GM12878 (cell line): ENCODE measurements around the gene ADAR. TPM values are rescaled to one million over a fixed set of nuclear protein-coding genes. Genes with fewer than 3 reads are reported as not detected.

Experiments
- ATAC-seq: fragments of 200-7000 bp; cut with Tn5 transposase; 3 replicates; pipeline ENCODE4 v1.9.1; 2020; ENCODE audit warnings: mild to moderate bottlenecking, moderate library complexity
- BruUV-seq: library from RNA; stranded (reverse); fragments of 400-500 nt; replicated peaks from 2 replicates; lab custom pipeline; 2021; lab: Mats Ljungman, UMichigan
- CTCF ChIA-PET: fragments of 300-600 bp; sonication (Branson Sonifier 250); formaldehyde crosslinking; extraction: SDS; loops from one replicate; lab custom pipeline; 2021; ENCODE audit warnings: inconsistent platforms; lab: Yijun Ruan, JAX
- POLR2A ChIA-PET: fragments of 350-600 bp; formaldehyde crosslinking; extraction: SDS; loops from one replicate; lab custom pipeline; 2021; ENCODE audit warnings: inconsistent platforms; lab: Charles Lee
- RAD21 ChIA-PET: fragments of 300-600 bp; sonication (Branson Sonifier 250); formaldehyde crosslinking; loops from one replicate; lab custom pipeline; 2023; ENCODE audit warnings: antibody characterized with exemption; ENCODE audit not compliant: unreplicated experiment; lab: Charles Lee
- SMC1A ChIA-PET: fragments of 300-600 bp; sonication (Branson Sonifier 250); formaldehyde crosslinking; loops from one replicate; lab custom pipeline; 2023; ENCODE audit not compliant: unreplicated experiment, uncharacterized antibody; lab: Charles Lee
- DNase-seq: peaks from one replicate; pipeline ENCODE4 v3.0.0-alpha.2; 2011; ENCODE audit warnings: low read depth, low spot score
- FAIRE-seq: peaks from 3 replicates; lab custom pipeline; 2011; peaks lifted over from hg19 to GRCh38; lab: Jason Lieb, UNC
- H2AFZ ChIP-seq: 2 replicates; pipeline ENCODE4 v1.6.0; 2011; ENCODE audit warnings: low read depth, low read length, control low read depth; ENCODE audit not compliant: control insufficient read depth
- H3K27ac ChIP-seq: 2 replicates; pipeline ENCODE4 v1.5.1; 2011; ENCODE audit warnings: control low read depth; ENCODE audit not compliant: control insufficient read depth, insufficient read depth
- H3K27me3 ChIP-seq, 2 experiments: replicated peaks in 1 of 2; 2 replicates each; pipeline versions ENCODE4 v1.6.0 to v1.6.1; 2011; ENCODE audit warnings: low read length in 1 of 2; ENCODE audit not compliant: control insufficient read depth in 2 of 2, insufficient read depth in 2 of 2
- H3K36me3 ChIP-seq, 2 experiments: 2 replicates each; pipeline ENCODE4 v1.5.1; 2011; ENCODE audit warnings: low read length in 1 of 2; ENCODE audit not compliant: control insufficient read depth in 2 of 2, insufficient read depth in 2 of 2
- H3K4me1 ChIP-seq: 2 replicates; pipeline ENCODE4 v1.6.1; 2011; ENCODE audit warnings: mild to moderate bottlenecking, low read length, moderate library complexity, mixed read lengths; ENCODE audit not compliant: control insufficient read depth, insufficient read depth
- H3K4me2 ChIP-seq: 2 replicates; pipeline ENCODE4 v1.6.0; 2011; ENCODE audit warnings: control low read depth; ENCODE audit not compliant: control insufficient read depth, insufficient read depth
- H3K4me3 ChIP-seq: fragments of 200-600 bp; sonication (generic); 2 replicates; pipeline ENCODE4 v1.5.1; 2016
- H3K79me2 ChIP-seq: 2 replicates; pipeline ENCODE4 v1.6.0; 2011; ENCODE audit warnings: low read length; ENCODE audit not compliant: control insufficient read depth, insufficient read depth
- H3K9ac ChIP-seq: 2 replicates; pipeline ENCODE4 v1.8.0; 2011; ENCODE audit warnings: low read length, control low read depth, mixed read lengths; ENCODE audit not compliant: control insufficient read depth, insufficient read depth
- H3K9me3 ChIP-seq: replicated peaks from 3 replicates; pipeline ENCODE4 v1.5.1; 2011; ENCODE audit warnings: mild to moderate bottlenecking, low read length; ENCODE audit not compliant: control insufficient read depth, insufficient read depth
- H4K20me1 ChIP-seq: 2 replicates; pipeline ENCODE4 v1.6.0; 2011; ENCODE audit not compliant: control insufficient read depth, insufficient read depth
- ATF3 ChIP-seq: IDR thresholded peaks from 2 replicates; pipeline ENCODE4 v1.6.1; 2011; ENCODE audit warnings: low read depth, mild to moderate bottlenecking, low read length, moderate library complexity, borderline replicate concordance; ENCODE audit errors: extremely low read depth
- CBX5 ChIP-seq: sonication (generic); IDR thresholded peaks from 2 replicates; pipeline ENCODE4 v1.6.1; 2016; ENCODE audit warnings: low read depth, moderate library complexity, mild to moderate bottlenecking, inconsistent platforms
- CHD1 ChIP-seq: IDR thresholded peaks from 2 replicates; pipeline ENCODE4 v1.6.1; 2012; ENCODE audit warnings: low read depth, low read length, improper control_type of control experiment
- CHD4 ChIP-seq: fragments of 200-600 bp; sonication (generic); IDR thresholded peaks from 2 replicates; pipeline ENCODE4 v1.6.1; 2016; ENCODE audit warnings: mild to moderate bottlenecking
- ELK1 ChIP-seq: IDR thresholded peaks from 2 replicates; pipeline ENCODE4 v1.6.1; 2012; ENCODE audit warnings: low read depth, low read length, improper control_type of control experiment
- ESRRA ChIP-seq: IDR thresholded peaks from 2 replicates; pipeline ENCODE4 v1.6.1; 2012; ENCODE audit warnings: mild to moderate bottlenecking, low read length, improper control_type of control experiment
- IKZF2 ChIP-seq, 2 experiments: fragments of 450-650 bp; IDR thresholded peaks; 2 replicates each; pipeline ENCODE4 v1.6.1; 2017; ENCODE audit warnings: mild to moderate bottlenecking in 2 of 2, moderate library complexity in 2 of 2
- NR2C1 ChIP-seq: fragments of 450-650 bp; IDR thresholded peaks from 2 replicates; pipeline ENCODE4 v1.6.1; 2017; ENCODE audit warnings: antibody characterized with exemption, mild to moderate bottlenecking, moderate library complexity
- PAX8 ChIP-seq: fragments of 450-650 bp; IDR thresholded peaks from 2 replicates; pipeline ENCODE4 v1.6.1; 2017; ENCODE audit warnings: mild to moderate bottlenecking, moderate library complexity
- PKNOX1 ChIP-seq: fragments of 450-650 bp; IDR thresholded peaks from 2 replicates; pipeline ENCODE4 v1.6.1; 2016; ENCODE audit warnings: mild to moderate bottlenecking
- PRDM15 ChIP-seq: fragments of 450-650 bp; formaldehyde crosslinking; IDR thresholded peaks from 2 replicates; pipeline ENCODE4 v1.4.0; 2020; ENCODE audit warnings: mild to moderate bottlenecking, moderate library complexity
- TCF7 ChIP-seq: IDR thresholded peaks from 2 replicates; pipeline ENCODE4 v1.6.1; 2014; ENCODE audit warnings: antibody characterized with exemption, borderline replicate concordance
- ZBTB4 ChIP-seq: fragments of 450-650 bp; formaldehyde crosslinking; IDR thresholded peaks from 2 replicates; pipeline ENCODE4 v1.4.0; 2022; ENCODE audit warnings: mild to moderate bottlenecking, moderate library complexity
- ZNF217 ChIP-seq: fragments of 450-650 bp; IDR thresholded peaks from 2 replicates; pipeline ENCODE4 v1.6.1; 2017; ENCODE audit warnings: antibody characterized with exemption, mild to moderate bottlenecking
- ZNF274 ChIP-seq: IDR thresholded peaks from one replicate; pipeline ENCODE4 v1.8.0; 2011; ENCODE audit not compliant: insufficient read length, insufficient read depth
- ZSCAN29 ChIP-seq: fragments of 450-650 bp; IDR thresholded peaks from 2 replicates; pipeline ENCODE4 v1.6.1; 2017; ENCODE audit warnings: mild to moderate bottlenecking, moderate library complexity
- WGBS: methylation state at CpG from one replicate; pipeline ENCODE4 v1.1.6; 2016; ENCODE audit warnings: low lambda C conversion rate; ENCODE audit not compliant: insufficient replicate concordance, insufficient coverage; ENCODE audit errors: missing lambda C conversion rate; 5-methylcytosine and 5-hydroxymethylcytosine counted together
- in situ Hi-C: fragments of 300-500 bp; cut with MboI; formaldehyde crosslinking; loops from 9 replicates; pipeline ENCODE4 v1.14.3; 2018; ENCODE audit warnings: mixed read lengths
- intact Hi-C: fragments of 100-400 bp; cut with micrococcal nuclease; formaldehyde crosslinking; loops from one replicate; pipeline ENCODE4 v1.14.2; 2022; ENCODE audit not compliant: unreplicated experiment
- polyA plus RNA-seq, 11 experiments: library from polyadenylated mRNA; depleted of rRNA in 4 of 11; unstranded in 6 of 11; stranded (reverse) in 5 of 11; fragments of >200 nt; fragmentation: Nextera tagmentation in 4 of 11; fragmentation: Illumina TruSeq in 1 of 11; extraction: Ambion mirVana in 4 of 11; extraction: Trizol in 1 of 11; gene quantifications; 1 replicate in 1 of 11; 2 replicates in 10 of 11; pipeline versions ENCODE4 v1.2.1 to v1.2.3, GENCODE V29; 2011 to 2016; ENCODE audit warnings: inconsistent platforms in 2 of 11, missing spikeins in 2 of 11, low read depth in 1 of 11
- total RNA-seq, 4 experiments: library from RNA; depleted of rRNA in 3 of 4; stranded (reverse); fragments of >200 nt in 3 of 4; fragmentation: Illumina TruSeq in 1 of 4; extraction: Trizol in 1 of 4; gene quantifications; 2 replicates each; pipeline versions ENCODE4 v1.2.1 to v1.2.3, GENCODE V29; 2013 to 2021

ADAR gene
- total and polyA plus RNA-seq, 10 of the 15 experiments (the other 5 are each of a cell fraction or from before 2014, with no cell fraction given): 55.5 to 413 (median 176) TPM

GRCh38 chr1:154590756-154591155 lies 17.2 kb downstream of the ADAR start:
- WGBS: 99% methylated on average over 5 of the region's 5 CpGs
- no peak overlapping the region for H3K4me2 ChIP-seq
- no peak overlapping the region for H2AFZ ChIP-seq
- H3K4me3 ChIP-seq: no peak overlapping the region
- CTCF ChIA-PET: interaction anchor here (1.3 kb wide), 1 partner anchor 31 kb away, joined by 4 read pairs; no protein-coding TSS in a partner anchor
- H3K27me3 ChIP-seq: no peaks in the 10 kb centered on the region
- H3K4me1 ChIP-seq: peaks cover 4% of the 10 kb centered on the region
- peaks cover 42 to 71% of the 10 kb centered on the region in 2 experiments for H3K36me3 ChIP-seq
- BruUV-seq: no TSS peak
- POLR2A ChIA-PET: interaction anchor here (1.1 kb wide), 1 partner anchor 9 kb away, joined by 6 read pairs; no protein-coding TSS in a partner anchor
- intact Hi-C loops: no loop called here
- H3K79me2 ChIP-seq: no peaks in the 10 kb centered on the region; the same call in none of the 2 replicates
- H3K27ac ChIP-seq: no peak overlapping the region
- in situ Hi-C loops: no loop called here
- ATAC-seq: no peak
- H3K9ac ChIP-seq: no peak overlapping the region
- RAD21 ChIA-PET: no interaction called here
- peaks cover 7% of the 10 kb centered on the region; the same call in 1 of the 2 replicates for H4K20me1 ChIP-seq
- FAIRE-seq: no peak
- SMC1A ChIA-PET: interaction anchor here (1.2 to 6.0 kb wide), 2 partner anchors 15 to 33 kb away, joined by 4 to 36 read pairs; no protein-coding TSS in a partner anchor
- DNase-seq: no peak
- H3K9me3 ChIP-seq: no peaks in the 10 kb centered on the region
- TF ChIP-seq ZNF274: no peak
- TF ChIP-seq ATF3: no peak
- TF ChIP-seq ESRRA: no peak
- no peak for TF ChIP-seq TCF7
- TF ChIP-seq PRDM15 (CRISPR knock-in tag): no peak
- no peak for TF ChIP-seq CHD1
- TF ChIP-seq PKNOX1: no peak
- TF ChIP-seq ZSCAN29: no peak
- TF ChIP-seq NR2C1: no peak
- no peak for TF ChIP-seq PAX8
- no peak for TF ChIP-seq ZNF217
- no peak for TF ChIP-seq CHD4
- no peak for TF ChIP-seq IKZF2 (IDR thresholded peaks at IDR 0.05)
- no peak for TF ChIP-seq ELK1
- TF ChIP-seq CBX5: no peak
- no peak for TF ChIP-seq ZBTB4 (CRISPR knock-in tag)
